H1 (cell line): ENCODE data around the gene BMPR1A. TPM values are rescaled to one million over a fixed set of nuclear protein-coding genes. Genes with fewer than 3 reads are reported as not detected.

Source experiments
- TBP ChIP-seq: IDR thresholded peaks from 2 replicates; pipeline ENCODE4 v1.6.1; 2011; ENCODE audit warnings: low read depth, low read length, improper control_type of control experiment
- polyA plus RNA-seq, 7 experiments: library from polyadenylated mRNA; depleted of rRNA in 3 of 7; stranded (reverse) in 5 of 7; unstranded in 2 of 7; fragments of >200 nt in 5 of 7; fragments of 200-250 nt in 2 of 7; gene quantifications; 1 replicate in 5 of 7; 2 replicates in 1 of 7; 4 replicates in 1 of 7; pipeline versions ENCODE4 v1.2.1 to v1.2.3, GENCODE V29; 2011 to 2013; ENCODE audit warnings: missing spikeins in 2 of 7, mixed read lengths in 2 of 7
- total RNA-seq: library from RNA; stranded (reverse); fragmentation: NEBNext Ultra II Directional; extraction: Animal tissue kit (Norgen Biotek cat#: 25700); gene quantifications from 2 replicates; pipeline ENCODE4 v1.2.1, GENCODE V29; 2021

Gene BMPR1A
- total and polyA plus RNA-seq, 2 of the 8 experiments (the other 6 are each of a cell fraction or from before 2014, with no cell fraction given), result 34.4 to 129 TPM

GRCh38 chr10:86898511-86898910, 142.1 kb downstream of the BMPR1A start (continued):
- no peak for TF ChIP-seq TBP
